HG02973 (cell line): ENCODE data around the gene PRKG1.
A peak's percentile ranks its signal among the peaks of the same experiment; 100 is the strongest.
"Not testable (repeated sequence)": the region's sequence is repeated elsewhere in the genome, so short reads cannot be mapped to it uniquely, and the experiment has no call there.

ENCODE experiments used
- ATAC-seq: cut with Tn5 transposase; IDR thresholded peaks from one replicate; pipeline ENCODE4 v1.9.1; 2021; ENCODE audit warnings: moderate library complexity; ENCODE audit not compliant: unreplicated experiment

Gene PRKG1

GRCh38 chr10:52221923-52222322 is 1147.6 kb downstream of the PRKG1 start:
- no peak for ATAC-seq

DNA sequence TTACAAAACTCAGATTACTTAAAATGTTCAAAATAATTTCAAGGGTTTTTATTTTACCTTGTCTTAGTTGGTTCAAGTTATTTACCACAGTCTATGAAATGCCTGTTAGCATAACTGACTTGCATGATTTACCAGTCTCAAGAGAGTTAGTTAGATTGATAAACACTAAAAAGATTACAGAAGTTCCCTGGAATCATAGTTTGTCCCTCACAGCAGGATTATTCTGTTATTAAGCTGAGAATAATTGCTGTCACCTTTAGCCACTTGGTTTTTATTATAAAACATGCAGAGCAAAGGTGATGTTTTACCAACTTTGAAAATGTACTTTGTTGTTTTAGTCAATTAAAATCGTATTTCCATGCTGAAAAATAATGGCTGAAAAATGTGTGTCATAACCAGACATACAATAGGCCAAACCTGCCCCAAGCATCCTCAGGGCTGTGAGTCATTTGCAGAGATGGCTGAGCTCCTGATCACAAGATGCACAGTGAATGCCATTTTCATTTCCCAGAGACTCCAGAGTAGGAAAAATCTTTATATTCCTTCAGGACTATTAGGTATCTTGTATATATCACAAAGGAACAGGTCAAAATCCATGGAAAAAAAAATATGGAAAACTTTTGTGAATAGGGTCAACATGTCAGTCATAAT is 1152.0 kb downstream of the PRKG1 start:
- ATAC-seq: no peak

DNA sequence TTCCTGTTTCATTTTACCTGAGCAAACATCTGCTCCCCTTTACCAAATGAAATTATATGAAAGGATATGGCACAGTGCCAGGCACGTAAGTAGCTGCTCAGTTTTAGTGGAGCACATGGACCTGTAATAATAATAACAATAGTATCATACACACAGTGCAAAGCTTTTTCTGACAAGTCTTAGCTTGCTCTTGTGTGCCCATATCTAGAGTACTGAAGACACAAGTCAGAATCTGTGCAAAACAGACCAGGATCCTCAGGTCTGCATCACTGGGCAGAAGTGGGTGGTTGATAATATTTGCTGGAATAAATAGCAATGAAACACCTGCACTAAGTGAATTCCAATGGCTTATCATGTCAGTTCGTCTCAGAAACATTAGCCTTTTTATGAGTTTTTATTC is 1154.3 kb downstream of the PRKG1 start:
- ATAC-seq: no peak

- no peak for ATAC-seq
Measured at GRCh38 chr10:52229291-52229931, 1155.1 kb downstream of the PRKG1 start.

GRCh38 chr10:52232561-52233350 is 1158.5 kb downstream of the PRKG1 start:
- ATAC-seq: peak; percentile 100

- ATAC-seq: not testable (repeated sequence)
Measured at GRCh38 chr10:52233351-52233991, 1159.2 kb downstream of the PRKG1 start.

- ATAC-seq: no peak
Measured at GRCh38 chr10:52239771-52240170, 1165.5 kb downstream of the PRKG1 start.

- no peak for ATAC-seq
Measured at GRCh38 chr10:52245547-52245946, 1171.3 kb downstream of the PRKG1 start.

DNA sequence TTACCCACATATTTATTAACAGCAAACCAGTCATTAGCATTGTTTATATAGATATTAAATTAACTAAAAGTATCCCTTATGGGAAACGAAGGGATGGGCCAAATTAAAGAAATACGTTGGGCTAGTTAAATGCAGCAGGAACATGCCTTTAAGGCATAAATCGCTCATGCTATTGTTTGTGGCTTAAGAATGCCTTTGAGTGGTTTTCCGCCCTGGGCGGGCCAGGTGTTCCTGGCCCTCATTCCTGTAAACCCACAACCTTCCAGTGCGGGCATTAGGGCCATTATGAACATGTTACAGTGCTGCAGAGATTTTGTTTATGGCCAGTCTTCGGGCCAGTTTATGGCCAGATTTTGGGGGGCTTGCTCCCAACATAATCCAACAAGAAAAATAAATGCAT is 1173.6 kb downstream of the PRKG1 start:
- ATAC-seq: not testable (repeated sequence)

GRCh38 chr10:52248697-52249306 is 1174.5 kb downstream of the PRKG1 start:
- ATAC-seq: no peak

DNA sequence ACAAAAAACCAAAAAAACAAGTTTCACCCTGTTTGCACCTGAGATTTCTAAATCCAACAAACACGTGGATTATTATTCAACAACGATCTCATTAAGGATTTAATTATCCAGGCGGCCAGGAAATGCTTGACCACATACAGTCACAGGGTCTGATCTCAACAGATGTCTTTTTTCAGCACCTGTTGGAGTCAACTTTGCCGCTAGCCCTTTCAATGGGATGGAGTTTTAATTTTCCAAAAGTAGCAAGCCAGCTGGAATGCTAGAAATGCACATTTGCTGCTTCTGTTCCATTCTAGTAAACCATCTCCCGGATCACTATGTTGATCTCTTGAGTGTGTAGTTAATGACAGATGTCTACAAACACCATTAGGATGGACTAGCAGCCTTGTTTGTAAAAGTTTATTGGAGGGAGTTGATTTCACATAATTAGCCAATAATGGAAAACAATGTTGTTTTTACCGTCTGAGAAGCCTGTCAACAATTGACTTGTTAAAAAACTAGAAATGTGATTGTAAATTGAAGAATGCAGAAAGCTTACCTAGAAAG is 1175.6 kb downstream of the PRKG1 start:
- ATAC-seq: no peak

GRCh38 chr10:52250510-52250909 is 1176.2 kb downstream of the PRKG1 start:
- no peak for ATAC-seq

- ATAC-seq: no peak
Measured at GRCh38 chr10:52252307-52252706, 1178.0 kb downstream of the PRKG1 start.

DNA sequence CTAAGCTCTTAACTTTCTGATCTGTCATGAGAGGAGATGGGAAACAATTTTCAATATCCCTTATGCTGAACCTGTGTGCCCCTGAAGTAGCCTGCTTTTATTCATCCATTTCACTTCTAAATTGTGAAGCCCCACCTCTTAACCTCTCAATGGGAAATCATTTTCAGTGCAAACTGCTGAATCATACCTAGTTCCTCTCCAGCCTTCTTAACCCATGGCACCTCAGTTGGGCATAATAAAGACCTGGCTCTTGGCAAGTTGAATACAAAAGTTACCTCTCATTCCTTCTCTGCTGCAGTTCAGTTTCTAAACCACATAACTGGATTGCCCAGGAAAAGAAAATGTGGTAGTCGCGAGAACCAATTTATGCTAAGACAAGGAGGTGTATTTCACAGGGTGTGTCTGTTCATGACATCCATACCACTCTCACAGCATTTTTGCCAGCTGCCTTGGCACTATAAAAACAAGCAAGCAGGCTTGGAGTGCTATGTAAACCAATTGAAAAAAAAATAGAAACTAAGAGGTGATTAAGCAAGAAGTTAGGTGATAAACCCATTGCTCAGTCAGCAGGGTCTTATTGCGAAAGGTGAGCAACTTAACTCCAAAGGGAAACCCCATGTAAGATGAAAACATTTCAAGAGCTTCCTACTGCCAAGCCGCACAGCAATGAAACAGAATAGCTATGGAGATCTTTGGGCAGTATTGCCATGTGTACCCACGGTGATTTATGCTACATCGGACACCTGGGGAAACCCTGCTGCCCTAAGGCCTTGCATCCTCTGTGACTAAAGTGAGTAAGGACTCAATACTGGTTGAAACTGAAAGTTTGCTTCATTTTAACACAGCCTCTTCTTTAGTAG is 1182.8 kb downstream of the PRKG1 start:
- ATAC-seq: peak; percentile 99

DNA sequence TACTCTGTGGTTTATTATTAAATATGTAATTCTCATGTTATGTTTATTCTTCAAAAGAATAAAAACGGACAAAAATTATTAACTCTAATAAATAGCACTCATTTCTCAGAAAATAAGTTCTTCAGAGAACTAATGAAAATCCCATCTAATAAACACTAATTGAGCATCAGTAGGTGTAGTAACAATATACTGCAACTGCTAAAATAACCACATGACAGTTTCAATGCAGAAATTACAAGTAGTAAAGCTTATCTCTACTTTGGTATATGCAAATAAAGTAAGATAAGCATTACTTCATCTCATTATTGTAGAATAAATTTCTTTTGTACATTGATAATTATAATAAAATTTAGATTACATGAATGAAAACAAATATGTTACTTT is 1183.4 kb downstream of the PRKG1 start:
- ATAC-seq: peak; percentile 90

DNA sequence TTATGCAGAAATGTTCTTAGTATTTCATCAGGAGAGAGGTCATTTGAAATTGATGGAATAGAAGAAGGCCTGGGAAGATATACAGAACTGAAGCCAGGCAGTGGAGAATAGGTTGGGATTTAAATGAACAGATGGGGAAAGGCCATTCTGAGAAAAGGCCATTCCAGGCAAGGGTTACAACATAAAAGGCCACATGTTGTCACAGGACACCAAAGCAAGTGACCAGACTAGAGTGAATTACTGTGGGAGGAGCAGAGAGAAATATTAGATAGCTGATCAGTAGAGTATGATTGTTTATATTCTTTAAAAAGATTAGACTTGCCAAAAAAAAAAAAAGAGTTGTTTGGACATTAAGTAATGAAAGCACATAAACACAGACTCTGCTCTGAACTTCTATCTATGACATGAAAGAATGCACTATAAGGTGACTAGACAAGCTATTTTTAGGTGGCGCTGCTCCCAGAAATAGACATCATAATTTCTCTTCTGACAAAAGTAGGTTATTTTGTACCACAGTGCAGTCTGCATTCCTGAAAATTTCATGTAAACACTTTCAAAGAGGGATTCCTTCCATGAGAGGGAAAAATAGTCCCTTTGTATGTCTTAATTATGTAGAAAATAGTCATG is 1184.6 kb downstream of the PRKG1 start:
- no peak for ATAC-seq

DNA sequence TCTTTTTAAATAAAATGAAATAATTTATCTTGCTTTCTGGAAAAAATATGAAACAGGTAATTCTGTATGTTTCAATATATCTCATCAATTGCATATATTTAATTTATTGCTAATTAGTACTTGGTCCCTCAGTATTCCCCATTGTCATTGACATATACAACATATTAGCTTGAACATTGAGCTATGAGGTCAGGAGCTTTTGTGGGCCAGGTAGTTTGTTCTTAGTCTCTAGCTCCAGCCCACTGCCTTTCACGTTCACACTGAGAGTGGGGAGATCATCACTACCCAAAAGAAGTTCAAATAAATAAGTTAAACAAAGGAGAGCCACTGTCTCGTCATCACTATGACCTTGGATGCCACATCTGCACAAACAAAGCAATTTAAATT is 1185.1 kb downstream of the PRKG1 start:
- no peak for ATAC-seq

GRCh38 chr10:52261362-52261761 is 1187.1 kb downstream of the PRKG1 start:
- no peak for ATAC-seq

GRCh38 chr10:52265131-52265926 is 1191.0 kb downstream of the PRKG1 start:
- ATAC-seq: no peak
